Neuronal stem cell (in vitro differentiated cells): ENCODE data around the gene SMPD2.

Experiments used
- DNase-seq: peaks from one replicate; pipeline ENCODE4 v3.0.0-alpha.2; 2013; ENCODE audit warnings: low spot score
- H2AFZ ChIP-seq: one replicate; pipeline ENCODE4 v1.6.1; 2013; ENCODE audit warnings: mild to moderate bottlenecking, low read length, inconsistent platforms
- H2AK5ac ChIP-seq: 2 replicates; pipeline ENCODE4 v1.6.1; 2013; ENCODE audit warnings: low read depth, mild to moderate bottlenecking, inconsistent platforms, low read length, moderate library complexity, mixed read lengths
- H2BK120ac ChIP-seq: 2 replicates; pipeline ENCODE4 v1.6.1; 2013; ENCODE audit warnings: low read depth, mild to moderate bottlenecking, inconsistent platforms, low read length, moderate library complexity, mixed read lengths
- H2BK12ac ChIP-seq: one replicate; pipeline ENCODE4 v1.6.1; 2013; ENCODE audit warnings: low read length, inconsistent platforms
- H2BK15ac ChIP-seq: 2 replicates; pipeline ENCODE4 v1.6.1; 2013; ENCODE audit warnings: mild to moderate bottlenecking, low read length, inconsistent platforms, mixed read lengths
- H2BK5ac ChIP-seq: one replicate; pipeline ENCODE4 v1.6.1; 2013; ENCODE audit warnings: inconsistent platforms, mild to moderate bottlenecking, low read length, moderate library complexity
- H3K14ac ChIP-seq: one replicate; pipeline ENCODE4 v1.6.1; 2013; ENCODE audit warnings: low read length, inconsistent platforms
- H3K18ac ChIP-seq: 2 replicates; pipeline ENCODE4 v1.6.1; 2013; ENCODE audit warnings: low read length, inconsistent platforms
- H3K23ac ChIP-seq: 2 replicates; pipeline ENCODE4 v1.6.1; 2013; ENCODE audit warnings: low read depth, mild to moderate bottlenecking, mixed read lengths, low read length, inconsistent platforms; ENCODE audit not compliant: poor library complexity
- H3K27ac ChIP-seq: replicated peaks from 3 replicates; pipeline ENCODE4 v1.5.1; 2013; ENCODE audit warnings: low read length, inconsistent platforms
- H3K27me3 ChIP-seq, 3 experiments: 2 replicates each; pipeline ENCODE4 v1.6.1; 2013; ENCODE audit warnings: low read length in 3 of 3, mild to moderate bottlenecking in 2 of 3, inconsistent platforms in 1 of 3, low read depth in 1 of 3, mixed read lengths in 1 of 3, moderate library complexity in 1 of 3; ENCODE audit not compliant: control insufficient read depth in 3 of 3, insufficient read depth in 3 of 3
- H3K36me3 ChIP-seq, 2 donors: replicated peaks in 1 of 2; 2 replicates each; pipeline ENCODE4 v1.6.1; 2013; ENCODE audit warnings: low read length in 2 of 2; ENCODE audit not compliant: control insufficient read depth in 2 of 2, insufficient read depth in 2 of 2
- H3K4ac ChIP-seq: 2 replicates; pipeline ENCODE4 v1.6.1; 2013; ENCODE audit warnings: inconsistent platforms, mild to moderate bottlenecking, low read length, moderate library complexity
- H3K4me1 ChIP-seq, 2 donors: 1 replicate in 1 of 2; 2 replicates in 1 of 2; pipeline ENCODE4 v1.6.1; 2013; ENCODE audit warnings: low read length in 2 of 2, low read depth in 1 of 2; ENCODE audit not compliant: control insufficient read depth in 2 of 2, insufficient read depth in 1 of 2
- H3K4me2 ChIP-seq: one replicate; pipeline ENCODE4 v1.6.1; 2013; ENCODE audit warnings: mild to moderate bottlenecking, low read length, inconsistent platforms; ENCODE audit not compliant: insufficient read depth, poor library complexity, severe bottlenecking
- H3K4me3 ChIP-seq, 2 donors: 2 replicates each; pipeline ENCODE4 v1.5.1; 2013; ENCODE audit warnings: low read length in 2 of 2, mild to moderate bottlenecking in 2 of 2, inconsistent platforms in 1 of 2, moderate library complexity in 1 of 2
- H3K79me1 ChIP-seq: one replicate; pipeline ENCODE4 v1.6.1; 2013; ENCODE audit warnings: low read depth, mild to moderate bottlenecking, inconsistent platforms, low read length, moderate library complexity
- H3K9ac ChIP-seq: one replicate; pipeline ENCODE4 v1.6.1; 2013; ENCODE audit warnings: mild to moderate bottlenecking, low read depth, low read length, inconsistent platforms; ENCODE audit not compliant: poor library complexity
- H3K9me3 ChIP-seq, 2 donors: replicated peaks in 1 of 2; 2 replicates each; pipeline versions ENCODE3 to v1.6.1; 2013; ENCODE audit warnings: low read length in 2 of 2, mild to moderate bottlenecking in 2 of 2, inconsistent platforms in 1 of 2, low read depth in 1 of 2, mixed read lengths in 1 of 2, moderate library complexity in 1 of 2; ENCODE audit not compliant: control insufficient read depth in 2 of 2, insufficient read depth in 1 of 2
- H4K8ac ChIP-seq: one replicate; pipeline ENCODE4 v1.6.1; 2013; ENCODE audit warnings: low read depth, mild to moderate bottlenecking, inconsistent platforms, low read length, moderate library complexity
- H4K91ac ChIP-seq: one replicate; pipeline ENCODE4 v1.6.1; 2013; ENCODE audit warnings: low read length, low read depth, mild to moderate bottlenecking, inconsistent platforms; ENCODE audit not compliant: poor library complexity
- WGBS, 2 donors: extraction: QIAGEN DNeasy Blood & Tissue Kit; methylation state at CpG; one replicate each; pipeline ENCODE4 v1.1.7; 2013; ENCODE audit warnings: missing lambda C conversion rate in 2 of 2, mixed read lengths in 1 of 2; ENCODE audit not compliant: insufficient read length in 2 of 2, insufficient replicate concordance in 1 of 2; ENCODE audit errors: extremely low coverage in 2 of 2; 5-methylcytosine and 5-hydroxymethylcytosine counted together

Gene SMPD2

DNA sequence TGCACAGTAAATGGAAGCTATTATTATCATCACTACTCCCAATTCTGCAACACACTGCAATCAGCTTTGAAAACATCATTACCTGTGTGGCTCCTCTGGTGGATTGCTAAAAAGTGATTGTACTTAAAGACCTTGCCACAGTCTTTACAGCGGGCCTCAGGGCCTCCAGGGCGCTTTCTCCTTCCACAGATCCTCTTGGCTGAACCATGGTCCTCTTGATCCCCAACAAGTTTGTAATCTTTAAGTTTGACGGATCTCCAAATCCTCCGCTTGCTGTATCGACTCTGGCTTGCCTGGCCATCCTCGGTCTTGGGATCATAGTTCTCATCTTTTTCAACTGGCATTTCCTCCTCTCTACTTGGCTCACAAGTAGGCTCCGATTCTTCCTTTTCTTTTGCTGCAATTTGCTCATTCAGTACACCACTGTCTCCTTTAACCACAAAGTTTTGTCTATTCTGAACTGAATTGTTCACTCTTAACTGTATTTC, 40.5 kb downstream of the SMPD2 start:
- Histone ChIP-seq H3K4ac (no peak overlapping the region), H2AK5ac (no peak overlapping the region), H2BK120ac (no peak overlapping the region), H3K4me3 (no peak overlapping the region), H3K4me1 (peaks cover 0 to 5% of the 10 kb centered on the region in 2 donors), H3K27me3 (peaks cover 0 to 17% (median 2%) of the 10 kb centered on the region in 3 experiments), H4K8ac (no peak overlapping the region), H4K91ac (no peak overlapping the region), H3K9ac (no peak overlapping the region), H3K36me3 (peaks cover 10 to 55% of the 10 kb centered on the region in 2 donors), H2BK15ac (no peak overlapping the region), H2AFZ (no peak overlapping the region), H2BK12ac (no peak overlapping the region), H3K27ac (no peak overlapping the region), H3K4me2 (no peak overlapping the region), H3K79me1 (no peaks in the 10 kb centered on the region), H3K23ac (no peak overlapping the region), H2BK5ac (no peak overlapping the region), H3K18ac (no peak overlapping the region), H3K9me3 (peaks cover 0 to 7% of the 10 kb centered on the region in 2 donors), H3K14ac (no peak overlapping the region)
- no peak for DNase-seq
- no CpG with 5 or more reads among the region's 7 CpGs for WGBS, 2 donors

DNA sequence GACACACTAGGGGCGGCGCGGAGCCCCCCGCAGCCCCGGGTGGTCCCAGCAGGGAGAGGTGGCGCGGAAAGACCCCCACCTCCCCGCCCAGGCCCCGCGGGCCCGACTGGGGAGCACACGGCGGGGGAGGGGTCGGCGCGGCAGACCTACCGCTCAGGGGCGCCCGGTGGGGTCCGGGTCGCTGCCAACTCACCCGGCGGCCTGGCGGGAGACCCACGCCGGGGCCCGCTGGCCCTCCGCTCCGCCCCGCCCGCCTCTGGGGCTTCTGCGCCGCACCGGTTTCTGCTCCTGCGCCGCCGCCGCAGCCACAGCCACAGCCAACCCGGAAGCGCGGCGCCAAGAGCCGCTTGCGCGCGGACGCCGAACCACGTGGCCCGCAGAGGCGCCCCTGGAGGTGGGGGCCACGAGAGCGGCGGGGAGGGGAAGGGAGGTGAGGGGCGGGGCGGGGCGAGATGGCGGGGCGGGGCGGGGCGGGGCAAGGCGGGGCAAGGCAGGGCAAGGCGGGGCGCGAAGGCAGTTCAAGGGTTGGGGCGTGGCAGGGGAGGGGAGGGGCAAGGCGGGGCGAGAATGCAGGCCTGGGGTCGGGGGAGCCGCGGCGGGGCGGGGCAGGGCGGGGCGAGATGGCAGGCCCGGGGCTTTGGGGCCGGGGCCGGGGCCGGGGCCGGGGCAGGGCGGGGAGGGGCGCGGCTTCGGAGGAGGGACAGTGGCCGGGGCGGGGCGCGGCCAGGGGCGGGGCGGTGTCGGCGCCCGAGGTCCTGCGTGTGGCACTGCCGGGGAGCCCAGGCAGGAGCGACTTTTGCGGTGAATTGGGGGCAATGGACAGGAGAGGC, 42.6 kb downstream of the SMPD2 start, which contains the start of gene ZBTB24:
ZBTB24 (minus strand) TSS at position 315 of the 830 bp plus-strand sequence. CDS start 1,193 bp downstream, outside the sequence.
- Histone ChIP-seq H3K9ac (peak within 1 kb of the TSS; percentile 53), H2BK12ac (no peak within 1 kb of the TSS), H2AFZ (peak within 1 kb of the TSS; percentile 88), H2BK120ac (no peak within 1 kb of the TSS), H3K4me3 (peak within 1 kb of the TSS; percentile 57 to 91), H3K14ac (peak within 1 kb of the TSS; percentile 72), H3K79me1 (no peaks in the 10 kb centered on the region), H3K4ac (no peak within 1 kb of the TSS), H3K4me2 (peak within 1 kb of the TSS; percentile 71), H3K23ac (peak within 1 kb of the TSS; percentile 28), H2AK5ac (no peak within 1 kb of the TSS), H3K9me3 (peaks cover 0 to 7% of the 10 kb centered on the region in 2 donors), H3K4me1 (no peaks in the 10 kb centered on the region), H4K91ac (no peak within 1 kb of the TSS), H3K27ac (no peak within 1 kb of the TSS), H3K27me3 (peaks cover 0 to 27% (median 2%) of the 10 kb centered on the region in 3 experiments), H2BK15ac (no peak within 1 kb of the TSS), H2BK5ac (no peak within 1 kb of the TSS), H3K36me3 (peaks cover 5 to 35% of the 10 kb centered on the region in 2 donors), H3K18ac (peak within 1 kb of the TSS; percentile 92), H4K8ac (no peak within 1 kb of the TSS)
- peak; percentile 86 for DNase-seq
- WGBS, 2 donors = no CpG with 5 or more reads among the region's 97 CpGs

DNA sequence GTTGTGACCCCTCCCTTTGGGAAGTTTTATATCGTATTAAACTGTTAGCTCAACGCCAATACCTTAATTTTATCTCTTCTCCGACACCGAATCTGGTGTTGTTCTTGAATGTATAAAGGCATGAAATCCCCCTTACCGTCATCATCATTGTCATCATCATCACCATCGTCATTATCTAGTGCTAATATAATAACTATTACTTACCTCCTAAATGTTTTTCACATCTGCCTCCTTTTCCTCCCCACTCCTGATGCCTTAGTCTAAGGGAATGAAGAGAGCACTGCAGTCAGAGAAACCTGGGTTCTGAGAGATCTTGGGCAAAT, 43.2 kb downstream of the SMPD2 start:
- Histone ChIP-seq H3K27ac (no peak overlapping the region), H3K23ac (no peak overlapping the region), H3K9me3 (peaks cover 0 to 7% of the 10 kb centered on the region in 2 donors), H3K79me1 (no peaks in the 10 kb centered on the region), H2BK5ac (no peak overlapping the region), H3K27me3 (peaks cover 0 to 27% (median 2%) of the 10 kb centered on the region in 3 experiments), H2BK15ac (no peak overlapping the region), H4K8ac (no peak overlapping the region), H2AK5ac (no peak overlapping the region), H3K14ac (no peak overlapping the region), H3K36me3 (peaks cover 5 to 30% of the 10 kb centered on the region in 2 donors), H3K4me1 (no peaks in the 10 kb centered on the region), H3K9ac (no peak overlapping the region), H3K4me3 (peak overlapping the region; percentile 43 to 75), H2BK120ac (no peak overlapping the region), H3K18ac (no peak overlapping the region), H3K4me2 (peak overlapping the region; percentile 54), H2AFZ (peak overlapping the region; percentile 69), H4K91ac (no peak overlapping the region), H3K4ac (no peak overlapping the region), H2BK12ac (no peak overlapping the region)
- no peak for DNase-seq
- no CpG with 5 or more reads among the region's 6 CpGs for WGBS, 2 donors

DNA sequence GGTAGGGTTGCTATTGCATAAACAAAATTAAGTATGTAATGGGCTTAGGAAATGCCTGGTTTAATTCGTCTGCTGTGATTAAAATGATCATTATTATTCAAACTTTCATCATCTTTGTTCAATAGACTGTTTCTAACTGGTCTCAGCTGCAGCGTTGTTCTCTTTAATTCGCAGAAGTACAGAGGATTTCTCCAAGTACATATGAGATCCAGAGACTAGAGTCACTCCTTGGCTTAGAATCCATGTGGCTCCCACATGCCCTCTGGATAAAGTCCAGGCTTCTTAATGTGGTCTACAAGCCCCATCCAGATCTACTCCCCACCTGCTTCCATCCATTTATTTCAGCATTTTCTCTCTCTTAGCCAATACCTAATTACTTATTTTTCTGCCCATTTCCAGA, 43.6 kb downstream of the SMPD2 start:
- peaks cover 5 to 26% of the 10 kb centered on the region in 2 donors for H3K36me3 ChIP-seq
- no peak overlapping the region for H3K4ac ChIP-seq
- no peak overlapping the region for H3K18ac ChIP-seq
- no peak for DNase-seq
- H2AK5ac ChIP-seq = no peak overlapping the region
- H3K4me1 ChIP-seq = no peaks in the 10 kb centered on the region
- H3K27me3 ChIP-seq = peaks cover 0 to 27% (median 2%) of the 10 kb centered on the region in 3 experiments
- no peak overlapping the region for H3K14ac ChIP-seq
- H2BK15ac ChIP-seq = no peak overlapping the region
- H2BK120ac ChIP-seq = no peak overlapping the region
- H2AFZ ChIP-seq = no peak overlapping the region
- H2BK12ac ChIP-seq = no peak overlapping the region
- no peak overlapping the region for H3K4me2 ChIP-seq
- H3K23ac ChIP-seq = no peak overlapping the region
- no CpG with 5 or more reads among the region's 3 CpGs for WGBS, 2 donors
- peaks cover 0 to 7% of the 10 kb centered on the region in 2 donors for H3K9me3 ChIP-seq
- no peak overlapping the region for H3K4me3 ChIP-seq
- no peak overlapping the region for H3K9ac ChIP-seq
- H3K27ac ChIP-seq = no peak overlapping the region
- no peak overlapping the region for H4K8ac ChIP-seq
- no peaks in the 10 kb centered on the region for H3K79me1 ChIP-seq
- H4K91ac ChIP-seq = no peak overlapping the region
- no peak overlapping the region for H2BK5ac ChIP-seq
